ENCODE data around the gene NME8.
"Not testable (repeated sequence)": the region's sequence is repeated elsewhere in the genome, so short reads cannot be mapped to it uniquely, and the experiment has no call there.

The NME8 gene, protein sequence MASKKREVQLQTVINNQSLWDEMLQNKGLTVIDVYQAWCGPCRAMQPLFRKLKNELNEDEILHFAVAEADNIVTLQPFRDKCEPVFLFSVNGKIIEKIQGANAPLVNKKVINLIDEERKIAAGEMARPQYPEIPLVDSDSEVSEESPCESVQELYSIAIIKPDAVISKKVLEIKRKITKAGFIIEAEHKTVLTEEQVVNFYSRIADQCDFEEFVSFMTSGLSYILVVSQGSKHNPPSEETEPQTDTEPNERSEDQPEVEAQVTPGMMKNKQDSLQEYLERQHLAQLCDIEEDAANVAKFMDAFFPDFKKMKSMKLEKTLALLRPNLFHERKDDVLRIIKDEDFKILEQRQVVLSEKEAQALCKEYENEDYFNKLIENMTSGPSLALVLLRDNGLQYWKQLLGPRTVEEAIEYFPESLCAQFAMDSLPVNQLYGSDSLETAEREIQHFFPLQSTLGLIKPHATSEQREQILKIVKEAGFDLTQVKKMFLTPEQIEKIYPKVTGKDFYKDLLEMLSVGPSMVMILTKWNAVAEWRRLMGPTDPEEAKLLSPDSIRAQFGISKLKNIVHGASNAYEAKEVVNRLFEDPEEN

DNA sequence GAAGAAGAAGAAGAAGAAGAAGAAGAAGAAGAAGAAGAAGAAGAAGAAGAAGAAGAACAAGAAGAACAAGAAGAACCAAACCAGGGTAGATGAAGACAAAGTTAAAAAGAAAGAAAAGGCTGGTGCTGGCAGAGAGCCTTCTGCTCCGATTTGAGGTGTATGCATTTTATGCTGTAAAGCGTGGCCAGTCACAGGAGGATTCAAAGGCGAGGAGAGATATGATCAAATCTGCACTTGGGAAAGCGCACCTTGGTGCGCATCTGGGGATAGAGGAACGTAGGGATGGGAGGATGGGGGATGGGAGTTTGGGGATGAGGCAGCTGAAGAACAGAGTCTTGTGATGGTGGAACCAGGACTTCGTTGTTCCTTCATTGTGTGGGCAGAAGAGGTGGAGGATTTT is at the start of gene NME8:
TSS of gene NME8 (plus strand) at position 301 of the 400 bp plus-strand sequence. CDS start 1,670 bp downstream, outside the sequence.
- H3K9ac ChIP-seq = no peak within 1 kb of the TSS
- H3K36me3 ChIP-seq (ENCODE audit: control insufficient read depth, insufficient read depth, low read length) = no peaks in the 10 kb centered on the region
- no peaks in the 10 kb centered on the region for H3K9me3 ChIP-seq (ENCODE audit: control insufficient read depth, low read length)
- no peak within 1 kb of the TSS for H3K4me3 ChIP-seq (ENCODE audit: low read depth, low read length)
- H3K27ac ChIP-seq = no peak within 1 kb of the TSS
- H3K4me1 ChIP-seq = no peaks in the 10 kb centered on the region
- no peaks in the 10 kb centered on the region for H3K27me3 ChIP-seq (ENCODE audit: control insufficient read depth, insufficient read depth, low read length)
- no peaks in the 10 kb centered on the region for H3K79me2 ChIP-seq
- H2AFZ ChIP-seq = no peak within 1 kb of the TSS
- no peak within 1 kb of the TSS for H3K4me2 ChIP-seq (ENCODE audit: low read length)
- no peak for TF ChIP-seq CTCF (IDR thresholded peaks at IDR 0.05)

DNA sequence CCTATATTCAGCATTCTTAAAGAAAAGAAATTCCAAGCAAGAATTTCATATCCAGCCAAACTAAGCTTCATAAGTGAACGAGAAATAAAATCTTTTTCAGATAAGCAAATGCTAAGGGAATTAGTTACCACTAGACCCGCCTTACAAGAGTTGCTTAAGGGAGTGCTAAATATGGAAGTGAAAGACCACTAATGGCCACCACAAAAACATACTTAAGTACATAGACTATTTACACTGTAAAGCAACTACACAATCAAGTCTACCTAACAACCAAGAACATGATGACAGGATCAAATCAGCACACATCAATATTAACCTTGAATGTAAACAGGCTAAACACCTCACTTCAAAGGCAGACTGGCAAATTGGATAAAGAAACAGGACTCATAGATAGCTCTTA is 42.2 kb upstream of the NME8 start:
- Histone ChIP-seq H2AFZ (no peak overlapping the region), H3K79me2 (no peaks in the 10 kb centered on the region), H3K4me1 (no peaks in the 10 kb centered on the region), H3K27me3 (ENCODE audit: control insufficient read depth, insufficient read depth, low read length) (no peaks in the 10 kb centered on the region), H3K9me3 (ENCODE audit: control insufficient read depth, low read length) (no peaks in the 10 kb centered on the region), H3K4me2 (ENCODE audit: low read length) (no peak overlapping the region), H3K4me3 (ENCODE audit: low read depth, low read length) (no peak overlapping the region), H3K9ac (no peak overlapping the region), H3K27ac (no peak overlapping the region), H3K36me3 (ENCODE audit: control insufficient read depth, insufficient read depth, low read length) (no peaks in the 10 kb centered on the region)
- TF ChIP-seq CTCF (IDR thresholded peaks at IDR 0.05) = no peak

- H3K27ac ChIP-seq; H3K36me3 ChIP-seq (ENCODE audit: control insufficient read depth, insufficient read depth, low read length); H3K9ac ChIP-seq; H3K4me3 ChIP-seq (ENCODE audit: low read depth, low read length); H3K4me2 ChIP-seq (ENCODE audit: low read length); H2AFZ ChIP-seq; H3K27me3 ChIP-seq (ENCODE audit: control insufficient read depth, insufficient read depth, low read length); H3K79me2 ChIP-seq; H3K4me1 ChIP-seq; H3K9me3 ChIP-seq (ENCODE audit: control insufficient read depth, low read length): not testable (repeated sequence)
Measured at GRCh38 chr7:37812161-37812580, 36.2 kb upstream of the NME8 start.

GRCh38 chr7:37815671-37816371 is 32.6 kb upstream of the NME8 start:
- Histone ChIP-seq H3K9me3 (ENCODE audit: control insufficient read depth, low read length) (no peaks in the 10 kb centered on the region), H3K36me3 (ENCODE audit: control insufficient read depth, insufficient read depth, low read length) (no peaks in the 10 kb centered on the region), H2AFZ (no peak overlapping the region), H3K27ac (no peak overlapping the region), H3K4me2 (ENCODE audit: low read length) (no peak overlapping the region), H3K79me2 (no peaks in the 10 kb centered on the region), H3K9ac (no peak overlapping the region), H3K4me1 (no peaks in the 10 kb centered on the region), H3K4me3 (ENCODE audit: low read depth, low read length) (no peak overlapping the region), H3K27me3 (ENCODE audit: control insufficient read depth, insufficient read depth, low read length) (no peaks in the 10 kb centered on the region)
- TF ChIP-seq CTCF (IDR thresholded peaks at IDR 0.05) = no peak

GRCh38 chr7:37816922-37817590 is 31.3 kb upstream of the NME8 start:
- H3K79me2 ChIP-seq = no peaks in the 10 kb centered on the region
- no peaks in the 10 kb centered on the region for H3K9me3 ChIP-seq (ENCODE audit: control insufficient read depth, low read length)
- no peak overlapping the region for H2AFZ ChIP-seq
- no peaks in the 10 kb centered on the region for H3K36me3 ChIP-seq (ENCODE audit: control insufficient read depth, insufficient read depth, low read length)
- H3K9ac ChIP-seq = no peak overlapping the region
- no peak for TF ChIP-seq CTCF (IDR thresholded peaks at IDR 0.05)
- no peaks in the 10 kb centered on the region for H3K27me3 ChIP-seq (ENCODE audit: control insufficient read depth, insufficient read depth, low read length)
- H3K4me1 ChIP-seq = no peaks in the 10 kb centered on the region
- H3K4me3 ChIP-seq (ENCODE audit: low read depth, low read length) = no peak overlapping the region
- H3K27ac ChIP-seq = no peak overlapping the region
- H3K4me2 ChIP-seq (ENCODE audit: low read length) = no peak overlapping the region

Measured in parathyroid adenoma (tissue), 2 donors.